HEK293 (cell line): ENCODE measurements around the gene CFAP45.

Experiments
- CTCF ChIA-PET: fragments of 350-600 bp; formaldehyde crosslinking; extraction: SDS; loops from one replicate; lab custom pipeline; 2021; ENCODE audit warnings: antibody characterized with exemption; lab: Yijun Ruan, JAX
- POLR2A ChIA-PET: fragments of 300-600 bp; formaldehyde crosslinking; extraction: SDS; loops from one replicate; lab custom pipeline; 2020; ENCODE audit warnings: antibody characterized with exemption, inconsistent platforms; lab: Yijun Ruan, JAX
- H3K27ac ChIP-seq: fragments of 200-500 bp; sonication (Bioruptor generic); 2 replicates; pipeline ENCODE4 v1.5.1; 2014; ENCODE audit warnings: low read depth, low read length, control low read depth, inconsistent platforms; ENCODE audit errors: extremely low read depth
- H3K36me3 ChIP-seq, 2 experiments: fragments of 200-500 bp in 1 of 2; sonication (Bioruptor generic) in 1 of 2; 1 replicate in 1 of 2; 2 replicates in 1 of 2; pipeline ENCODE4 v1.5.1; 2014 to 2017; ENCODE audit warnings: inconsistent platforms in 2 of 2, low read length in 2 of 2; ENCODE audit not compliant: control insufficient read depth in 2 of 2, insufficient read depth in 1 of 2
- H3K4me1 ChIP-seq: fragments of 200-500 bp; sonication (Bioruptor generic); 2 replicates; pipeline ENCODE4 v1.5.1; 2014; ENCODE audit warnings: mild to moderate bottlenecking, low read length, inconsistent platforms; ENCODE audit not compliant: control insufficient read depth, insufficient read depth
- H3K4me3 ChIP-seq: 2 replicates; pipeline ENCODE4 v1.5.1; 2011; ENCODE audit warnings: low read depth, mild to moderate bottlenecking, control low read depth, low read length, moderate library complexity
- H3K9me3 ChIP-seq: fragments of 200-500 bp; sonication (Bioruptor generic); 2 replicates; pipeline ENCODE4 v1.5.1; 2014; ENCODE audit warnings: low read depth, low read length, inconsistent platforms; ENCODE audit not compliant: control insufficient read depth, insufficient read depth
- EGR2 ChIP-seq: fragments of 450-650 bp; formaldehyde crosslinking; IDR thresholded peaks from 2 replicates; pipeline ENCODE4 v1.5.1; 2016; ENCODE audit warnings: low read depth, missing biosample characterization, missing genetic modification characterization
- GLIS1 ChIP-seq: fragments of 450-650 bp; formaldehyde crosslinking; IDR thresholded peaks from 2 replicates; pipeline ENCODE4 v1.5.1; 2016; ENCODE audit warnings: missing biosample characterization, missing genetic modification characterization
- HOXA7 ChIP-seq: sonication (generic); formaldehyde crosslinking; IDR thresholded peaks from 2 replicates; pipeline ENCODE4 v1.8.1; 2022; ENCODE audit warnings: missing genetic modification reagents, borderline replicate concordance
- KLF10 ChIP-seq: fragments of 450-650 bp; IDR thresholded peaks from 2 replicates; pipeline ENCODE4 v1.5.1; 2018; ENCODE audit warnings: missing biosample characterization, mild to moderate bottlenecking, missing genetic modification characterization
- KLF16 ChIP-seq: fragments of 450-650 bp; formaldehyde crosslinking; IDR thresholded peaks from 2 replicates; pipeline ENCODE4 v1.5.1; 2017; ENCODE audit warnings: missing biosample characterization, missing genetic modification characterization
- KLF7 ChIP-seq: fragments of 450-650 bp; formaldehyde crosslinking; IDR thresholded peaks from 2 replicates; pipeline ENCODE4 v1.5.1; 2016; ENCODE audit warnings: missing biosample characterization, missing genetic modification characterization, borderline replicate concordance
- ZFP3 ChIP-seq: fragments of 450-650 bp; formaldehyde crosslinking; IDR thresholded peaks from 2 replicates; pipeline ENCODE4 v1.5.1; 2016; ENCODE audit warnings: low read depth, missing biosample characterization, missing genetic modification characterization
- ZNF169 ChIP-seq: fragments of 450-650 bp; formaldehyde crosslinking; IDR thresholded peaks from 2 replicates; pipeline ENCODE4 v1.5.1; 2016; ENCODE audit warnings: missing biosample characterization, missing genetic modification characterization
- ZNF184 ChIP-seq: fragments of 450-650 bp; IDR thresholded peaks from 2 replicates; pipeline ENCODE4 v1.5.1; 2018; ENCODE audit warnings: missing biosample characterization, mild to moderate bottlenecking, missing genetic modification characterization
- ZNF23 ChIP-seq: fragments of 450-650 bp; formaldehyde crosslinking; IDR thresholded peaks from 2 replicates; pipeline ENCODE4 v1.5.1; 2016; ENCODE audit warnings: missing biosample characterization, missing genetic modification characterization, borderline replicate concordance
- ZNF366 ChIP-seq: fragments of 450-650 bp; formaldehyde crosslinking; conservative IDR thresholded peaks from 2 replicates; pipeline ENCODE4 v1.5.1; 2016; ENCODE audit warnings: missing biosample characterization, missing genetic modification characterization
- ZNF510 ChIP-seq: fragments of 450-650 bp; formaldehyde crosslinking; IDR thresholded peaks from 2 replicates; pipeline ENCODE4 v1.5.1; 2018; ENCODE audit warnings: mild to moderate bottlenecking, missing genetic modification characterization, missing biosample characterization; ENCODE audit not compliant: insufficient replicate concordance
- ZNF529 ChIP-seq: fragments of 450-650 bp; formaldehyde crosslinking; IDR thresholded peaks from 2 replicates; pipeline ENCODE4 v1.5.1; 2017; ENCODE audit warnings: missing genetic modification characterization, missing biosample characterization; ENCODE audit not compliant: insufficient replicate concordance
- ZNF548 ChIP-seq: fragments of 450-650 bp; formaldehyde crosslinking; IDR thresholded peaks from 2 replicates; pipeline ENCODE4 v1.5.1; 2016; ENCODE audit warnings: missing biosample characterization, missing genetic modification characterization
- ZNF558 ChIP-seq: fragments of 450-650 bp; formaldehyde crosslinking; IDR thresholded peaks from 2 replicates; pipeline ENCODE4 v1.5.1; 2016; ENCODE audit warnings: missing biosample characterization, missing genetic modification characterization
- ZNF660 ChIP-seq: fragments of 450-650 bp; IDR thresholded peaks from 2 replicates; pipeline ENCODE4 v1.5.1; 2018; ENCODE audit warnings: missing biosample characterization, mild to moderate bottlenecking, missing genetic modification characterization
- ZNF707 ChIP-seq: fragments of 450-650 bp; formaldehyde crosslinking; IDR thresholded peaks from 2 replicates; pipeline ENCODE4 v1.5.1; 2016; ENCODE audit warnings: missing biosample characterization, missing genetic modification characterization
- ZNF768 ChIP-seq: fragments of 450-650 bp; formaldehyde crosslinking; IDR thresholded peaks from 2 replicates; pipeline ENCODE4 v1.5.1; 2018; ENCODE audit warnings: missing biosample characterization, mild to moderate bottlenecking, missing genetic modification characterization
- ZNF777 ChIP-seq: fragments of 450-650 bp; formaldehyde crosslinking; IDR thresholded peaks from 2 replicates; pipeline ENCODE4 v1.5.1; 2017; ENCODE audit warnings: missing biosample characterization, missing genetic modification characterization, borderline replicate concordance
- TF ChIP-seq, protein P1 (sequence below): fragments of 450-650 bp; formaldehyde crosslinking; IDR thresholded peaks from 2 replicates; pipeline ENCODE4 v1.5.1; 2016; ENCODE audit warnings: missing biosample characterization, missing genetic modification characterization
- TF ChIP-seq, protein P2 (sequence below): fragments of 450-650 bp; formaldehyde crosslinking; IDR thresholded peaks from 2 replicates; pipeline ENCODE4 v1.5.1; 2016; ENCODE audit warnings: missing biosample characterization, missing genetic modification characterization
- TF ChIP-seq, protein P3 (sequence below): IDR thresholded peaks from 2 replicates; pipeline ENCODE4 v1.6.1; 2011; ENCODE audit warnings: mild to moderate bottlenecking, low read depth, low read length, borderline replicate concordance
- TF ChIP-seq, protein P4 (sequence below): fragments of 450-650 bp; formaldehyde crosslinking; conservative IDR thresholded peaks from 2 replicates; pipeline ENCODE4 v1.5.1; 2016; ENCODE audit warnings: low read depth, missing biosample characterization, missing genetic modification characterization

CFAP45 gene

DNA sequence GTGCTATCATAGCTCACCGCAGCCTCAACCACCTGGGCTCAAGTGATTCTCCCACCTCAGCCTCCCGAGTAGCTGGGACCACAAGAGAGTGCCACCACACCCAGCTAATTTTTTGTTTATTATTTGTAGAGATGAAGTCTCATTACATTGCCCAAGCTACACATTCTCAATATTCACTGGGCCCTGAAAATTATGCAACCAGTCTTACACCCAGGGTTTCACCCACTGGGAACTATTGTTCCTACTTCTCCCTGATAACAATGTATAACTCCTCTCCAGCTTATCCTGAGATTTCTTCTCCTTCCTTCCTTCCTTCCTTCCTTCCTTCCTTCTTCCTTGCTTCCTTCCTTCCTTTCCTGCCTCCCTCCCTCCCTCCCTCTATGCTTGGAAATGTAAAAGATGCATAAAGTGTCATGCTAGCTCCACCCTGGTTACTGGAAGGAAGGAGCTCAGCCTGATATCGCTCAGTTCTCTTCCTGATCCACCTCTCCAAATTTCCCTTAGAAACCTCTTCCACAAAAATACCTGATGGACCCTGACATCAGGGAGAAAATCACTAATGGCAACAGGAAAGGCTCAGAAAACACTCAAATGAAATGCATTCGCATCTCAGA lies 26.3 kb downstream of the CFAP45 start:
- H3K36me3 ChIP-seq = no peaks in the 10 kb centered on the region
- CTCF ChIA-PET = interaction anchor here (0.5 to 1.3 kb wide), 3 partner anchors 9 to 19 kb away, joined by 3 to 4 read pairs (median 3); no protein-coding TSS in a partner anchor
- POLR2A ChIA-PET = interaction anchor here (0.7 kb wide), 1 partner anchor 29 kb away, joined by 3 read pairs; no protein-coding TSS in a partner anchor
- no peak for TF ChIP-seq KLF10 (tag by site-specific recombination)
- no peak for TF ChIP-seq EGR2 (tag by site-specific recombination)
- TF ChIP-seq, protein P1, sequence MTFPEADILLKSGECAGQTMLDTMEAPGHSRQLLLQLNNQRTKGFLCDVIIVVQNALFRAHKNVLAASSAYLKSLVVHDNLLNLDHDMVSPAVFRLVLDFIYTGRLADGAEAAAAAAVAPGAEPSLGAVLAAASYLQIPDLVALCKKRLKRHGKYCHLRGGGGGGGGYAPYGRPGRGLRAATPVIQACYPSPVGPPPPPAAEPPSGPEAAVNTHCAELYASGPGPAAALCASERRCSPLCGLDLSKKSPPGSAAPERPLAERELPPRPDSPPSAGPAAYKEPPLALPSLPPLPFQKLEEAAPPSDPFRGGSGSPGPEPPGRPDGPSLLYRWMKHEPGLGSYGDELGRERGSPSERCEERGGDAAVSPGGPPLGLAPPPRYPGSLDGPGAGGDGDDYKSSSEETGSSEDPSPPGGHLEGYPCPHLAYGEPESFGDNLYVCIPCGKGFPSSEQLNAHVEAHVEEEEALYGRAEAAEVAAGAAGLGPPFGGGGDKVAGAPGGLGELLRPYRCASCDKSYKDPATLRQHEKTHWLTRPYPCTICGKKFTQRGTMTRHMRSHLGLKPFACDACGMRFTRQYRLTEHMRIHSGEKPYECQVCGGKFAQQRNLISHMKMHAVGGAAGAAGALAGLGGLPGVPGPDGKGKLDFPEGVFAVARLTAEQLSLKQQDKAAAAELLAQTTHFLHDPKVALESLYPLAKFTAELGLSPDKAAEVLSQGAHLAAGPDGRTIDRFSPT (tag by site-specific recombination) = no peak
- TF ChIP-seq ZNF529 (tag by site-specific recombination) = no peak
- no peak for TF ChIP-seq ZNF366 (tag by site-specific recombination)
- no peak for TF ChIP-seq KLF7 (tag by site-specific recombination)
- no peak for TF ChIP-seq ZNF777 (tag by site-specific recombination)
- TF ChIP-seq ZNF548 = no peak
- no peak for TF ChIP-seq ZNF558
- TF ChIP-seq KLF16 (tag by site-specific recombination) = no peak
- TF ChIP-seq ZNF184 (tag by site-specific recombination) = no peak
- TF ChIP-seq, protein P2, sequence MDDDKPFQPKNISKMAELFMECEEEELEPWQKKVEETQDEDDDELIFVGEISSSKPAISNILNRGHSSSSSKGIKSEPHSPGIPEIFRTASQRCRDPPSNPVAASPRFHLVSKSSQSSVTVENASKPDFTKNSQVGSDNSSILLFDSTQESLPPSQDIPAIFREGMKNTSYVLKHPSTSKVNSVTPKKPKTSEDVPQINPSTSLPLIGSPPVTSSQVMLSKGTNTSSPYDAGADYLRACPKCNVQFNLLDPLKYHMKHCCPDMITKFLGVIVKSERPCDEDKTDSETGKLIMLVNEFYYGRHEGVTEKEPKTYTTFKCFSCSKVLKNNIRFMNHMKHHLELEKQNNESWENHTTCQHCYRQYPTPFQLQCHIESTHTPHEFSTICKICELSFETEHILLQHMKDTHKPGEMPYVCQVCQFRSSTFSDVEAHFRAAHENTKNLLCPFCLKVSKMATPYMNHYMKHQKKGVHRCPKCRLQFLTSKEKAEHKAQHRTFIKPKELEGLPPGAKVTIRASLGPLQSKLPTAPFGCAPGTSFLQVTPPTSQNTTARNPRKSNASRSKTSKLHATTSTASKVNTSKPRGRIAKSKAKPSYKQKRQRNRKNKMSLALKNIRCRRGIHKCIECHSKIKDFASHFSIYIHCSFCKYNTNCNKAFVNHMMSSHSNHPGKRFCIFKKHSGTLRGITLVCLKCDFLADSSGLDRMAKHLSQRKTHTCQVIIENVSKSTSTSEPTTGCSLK (tag by site-specific recombination) = no peak
- TF ChIP-seq ZNF169 = no peak
- TF ChIP-seq ZNF768 (tag by site-specific recombination) = no peak
- no peak for TF ChIP-seq ZFP3 (tag by site-specific recombination)
- TF ChIP-seq ZNF707 = no peak
- H3K4me1 ChIP-seq = no peaks in the 10 kb centered on the region
- H3K27ac ChIP-seq = no peak overlapping the region
- H3K9me3 ChIP-seq = no peaks in the 10 kb centered on the region
- no peak overlapping the region for H3K4me3 ChIP-seq

DNA sequence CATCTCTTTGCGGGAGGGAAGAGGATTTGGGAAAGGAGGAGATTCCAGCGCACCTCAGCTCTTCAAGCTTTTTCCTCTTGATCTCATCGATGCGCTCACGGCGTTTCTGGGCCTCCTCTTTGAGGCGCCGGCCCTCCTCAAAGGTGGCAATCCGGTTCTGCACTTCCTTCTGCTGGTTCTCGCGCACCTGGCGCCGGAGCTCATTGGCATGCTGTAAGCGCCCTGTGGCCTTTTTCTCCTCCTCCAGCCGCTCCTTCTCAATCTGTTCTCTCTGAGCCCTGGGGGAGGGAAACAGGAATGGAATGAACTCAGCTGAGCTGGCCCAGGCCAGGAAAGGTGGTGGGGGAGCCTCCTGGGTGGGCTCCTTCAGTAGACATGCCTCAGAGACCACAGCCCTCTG lies 27.1 kb downstream of the CFAP45 start:
- H3K4me1 ChIP-seq = no peaks in the 10 kb centered on the region
- no peaks in the 10 kb centered on the region for H3K9me3 ChIP-seq
- ChIA-PET CTCF (interaction anchor here (0.5 to 1.4 kb wide), 4 partner anchors 10 to 73 kb away, joined by 3 to 4 read pairs (median 4); no protein-coding TSS in a partner anchor), POLR2A (no interaction called here)
- no peak overlapping the region for H3K27ac ChIP-seq
- TF ChIP-seq HOXA7 (no peak), GLIS1 (tag by site-specific recombination) (no peak), ZNF660 (tag by site-specific recombination) (no peak), ZNF510 (tag by site-specific recombination) (no peak), ZNF23 (tag by site-specific recombination) (no peak), ZNF548 (no peak)
- TF ChIP-seq, protein P3, sequence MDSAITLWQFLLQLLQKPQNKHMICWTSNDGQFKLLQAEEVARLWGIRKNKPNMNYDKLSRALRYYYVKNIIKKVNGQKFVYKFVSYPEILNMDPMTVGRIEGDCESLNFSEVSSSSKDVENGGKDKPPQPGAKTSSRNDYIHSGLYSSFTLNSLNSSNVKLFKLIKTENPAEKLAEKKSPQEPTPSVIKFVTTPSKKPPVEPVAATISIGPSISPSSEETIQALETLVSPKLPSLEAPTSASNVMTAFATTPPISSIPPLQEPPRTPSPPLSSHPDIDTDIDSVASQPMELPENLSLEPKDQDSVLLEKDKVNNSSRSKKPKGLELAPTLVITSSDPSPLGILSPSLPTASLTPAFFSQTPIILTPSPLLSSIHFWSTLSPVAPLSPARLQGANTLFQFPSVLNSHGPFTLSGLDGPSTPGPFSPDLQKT = no peak
- TF ChIP-seq, protein P4, sequence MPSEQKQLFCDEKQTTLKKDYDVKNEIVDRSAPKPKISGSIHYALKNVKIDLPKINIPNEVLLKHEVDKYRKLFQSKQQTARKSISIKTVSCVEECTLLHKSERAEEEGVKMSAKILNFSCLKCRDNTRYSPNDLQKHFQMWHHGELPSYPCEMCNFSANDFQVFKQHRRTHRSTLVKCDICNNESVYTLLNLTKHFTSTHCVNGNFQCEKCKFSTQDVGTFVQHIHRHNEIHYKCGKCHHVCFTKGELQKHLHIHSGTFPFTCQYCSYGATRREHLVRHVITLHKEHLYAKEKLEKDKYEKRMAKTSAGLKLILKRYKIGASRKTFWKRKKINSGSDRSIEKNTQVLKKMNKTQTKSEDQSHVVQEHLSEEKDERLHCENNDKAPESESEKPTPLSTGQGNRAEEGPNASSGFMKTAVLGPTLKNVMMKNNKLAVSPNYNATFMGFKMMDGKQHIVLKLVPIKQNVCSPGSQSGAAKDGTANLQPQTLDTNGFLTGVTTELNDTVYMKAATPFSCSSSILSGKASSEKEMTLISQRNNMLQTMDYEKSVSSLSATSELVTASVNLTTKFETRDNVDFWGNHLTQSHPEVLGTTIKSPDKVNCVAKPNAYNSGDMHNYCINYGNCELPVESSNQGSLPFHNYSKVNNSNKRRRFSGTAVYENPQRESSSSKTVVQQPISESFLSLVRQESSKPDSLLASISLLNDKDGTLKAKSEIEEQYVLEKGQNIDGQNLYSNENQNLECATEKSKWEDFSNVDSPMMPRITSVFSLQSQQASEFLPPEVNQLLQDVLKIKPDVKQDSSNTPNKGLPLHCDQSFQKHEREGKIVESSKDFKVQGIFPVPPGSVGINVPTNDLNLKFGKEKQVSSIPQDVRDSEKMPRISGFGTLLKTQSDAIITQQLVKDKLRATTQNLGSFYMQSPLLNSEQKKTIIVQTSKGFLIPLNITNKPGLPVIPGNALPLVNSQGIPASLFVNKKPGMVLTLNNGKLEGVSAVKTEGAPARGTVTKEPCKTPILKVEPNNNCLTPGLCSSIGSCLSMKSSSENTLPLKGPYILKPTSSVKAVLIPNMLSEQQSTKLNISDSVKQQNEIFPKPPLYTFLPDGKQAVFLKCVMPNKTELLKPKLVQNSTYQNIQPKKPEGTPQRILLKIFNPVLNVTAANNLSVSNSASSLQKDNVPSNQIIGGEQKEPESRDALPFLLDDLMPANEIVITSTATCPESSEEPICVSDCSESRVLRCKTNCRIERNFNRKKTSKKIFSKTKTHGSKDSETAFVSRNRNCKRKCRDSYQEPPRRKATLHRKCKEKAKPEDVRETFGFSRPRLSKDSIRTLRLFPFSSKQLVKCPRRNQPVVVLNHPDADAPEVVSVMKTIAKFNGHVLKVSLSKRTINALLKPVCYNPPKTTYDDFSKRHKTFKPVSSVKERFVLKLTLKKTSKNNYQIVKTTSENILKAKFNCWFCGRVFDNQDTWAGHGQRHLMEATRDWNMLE = no peak
- H3K36me3 ChIP-seq = no peaks in the 10 kb centered on the region
- no peak overlapping the region for H3K4me3 ChIP-seq
